Cardiac fibroblast (primary cell): Measurements from ENCODE around the gene ENDOV.

Experiments used
- DNase-seq, 2 donors: peaks; one replicate each; pipeline versions ENCODE4 v3.0.0 to v3.0.0-alpha.2; 2010; ENCODE audit warnings: low read depth in 2 of 2
- H3K4me3 ChIP-seq, 2 donors: replicated peaks in 1 of 2; 1 replicate in 1 of 2; 2 replicates in 1 of 2; pipeline ENCODE4 v1.5.1; 2011; ENCODE audit warnings: low read depth in 2 of 2, low read length in 2 of 2, mild to moderate bottlenecking in 2 of 2, moderate library complexity in 1 of 2
- TF ChIP-seq, protein P1 (sequence below): IDR thresholded peaks from one replicate; pipeline ENCODE4 v1.5.1; 2011; ENCODE audit warnings: low read depth, mild to moderate bottlenecking, low read length, inconsistent platforms

Gene ENDOV

DNA sequence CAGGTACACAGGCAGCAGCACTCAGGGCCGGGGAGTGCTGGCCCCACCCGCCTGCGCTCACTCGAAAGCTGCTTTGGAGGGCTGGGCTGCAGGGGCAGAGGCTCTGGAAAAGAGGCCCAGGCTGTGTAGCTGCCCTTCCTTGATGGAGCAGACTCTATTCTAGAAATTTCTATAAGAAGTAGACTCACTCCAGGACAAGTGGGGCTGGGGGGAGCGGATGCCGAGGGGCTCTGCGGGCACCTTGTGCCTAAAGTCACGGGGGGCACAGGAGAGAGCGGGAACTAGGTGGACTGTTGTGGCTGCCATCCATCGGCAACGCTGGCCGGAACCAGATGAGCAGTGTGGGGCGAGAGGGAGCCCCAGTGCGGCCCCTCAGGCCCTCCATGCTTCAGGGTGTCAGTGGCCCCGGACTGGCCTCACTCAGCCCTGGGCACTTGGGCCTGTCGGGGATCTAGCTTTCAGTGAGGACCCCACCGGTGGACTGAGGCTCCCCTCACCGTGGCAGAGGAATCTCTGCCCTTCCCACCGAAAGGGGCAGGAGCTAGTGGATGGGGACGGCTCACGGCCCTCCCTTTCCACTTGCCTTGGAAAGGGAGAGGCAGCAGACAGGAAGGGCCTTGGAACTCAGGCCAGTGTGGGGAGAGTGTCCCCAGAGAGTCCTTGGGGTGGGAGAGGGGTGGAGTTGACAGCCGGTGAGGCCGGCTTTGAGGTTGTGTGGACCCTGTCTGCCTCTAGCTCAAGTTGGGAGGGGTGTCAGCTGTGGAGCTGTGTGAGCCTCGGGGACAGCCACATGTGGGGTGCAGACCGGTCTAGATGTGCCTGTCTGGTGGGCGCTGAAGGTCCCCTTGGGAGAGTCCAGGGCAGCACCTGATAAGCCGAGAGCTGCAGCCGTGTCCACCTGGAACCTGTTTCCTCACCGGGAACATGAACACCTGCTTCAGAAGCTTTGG is 16.6 kb downstream of the ENDOV start:
- no peak for DNase-seq
- no peak overlapping the region for H3K4me3 ChIP-seq
- TF ChIP-seq, protein P1, sequence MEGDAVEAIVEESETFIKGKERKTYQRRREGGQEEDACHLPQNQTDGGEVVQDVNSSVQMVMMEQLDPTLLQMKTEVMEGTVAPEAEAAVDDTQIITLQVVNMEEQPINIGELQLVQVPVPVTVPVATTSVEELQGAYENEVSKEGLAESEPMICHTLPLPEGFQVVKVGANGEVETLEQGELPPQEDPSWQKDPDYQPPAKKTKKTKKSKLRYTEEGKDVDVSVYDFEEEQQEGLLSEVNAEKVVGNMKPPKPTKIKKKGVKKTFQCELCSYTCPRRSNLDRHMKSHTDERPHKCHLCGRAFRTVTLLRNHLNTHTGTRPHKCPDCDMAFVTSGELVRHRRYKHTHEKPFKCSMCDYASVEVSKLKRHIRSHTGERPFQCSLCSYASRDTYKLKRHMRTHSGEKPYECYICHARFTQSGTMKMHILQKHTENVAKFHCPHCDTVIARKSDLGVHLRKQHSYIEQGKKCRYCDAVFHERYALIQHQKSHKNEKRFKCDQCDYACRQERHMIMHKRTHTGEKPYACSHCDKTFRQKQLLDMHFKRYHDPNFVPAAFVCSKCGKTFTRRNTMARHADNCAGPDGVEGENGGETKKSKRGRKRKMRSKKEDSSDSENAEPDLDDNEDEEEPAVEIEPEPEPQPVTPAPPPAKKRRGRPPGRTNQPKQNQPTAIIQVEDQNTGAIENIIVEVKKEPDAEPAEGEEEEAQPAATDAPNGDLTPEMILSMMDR: no peak

DNA sequence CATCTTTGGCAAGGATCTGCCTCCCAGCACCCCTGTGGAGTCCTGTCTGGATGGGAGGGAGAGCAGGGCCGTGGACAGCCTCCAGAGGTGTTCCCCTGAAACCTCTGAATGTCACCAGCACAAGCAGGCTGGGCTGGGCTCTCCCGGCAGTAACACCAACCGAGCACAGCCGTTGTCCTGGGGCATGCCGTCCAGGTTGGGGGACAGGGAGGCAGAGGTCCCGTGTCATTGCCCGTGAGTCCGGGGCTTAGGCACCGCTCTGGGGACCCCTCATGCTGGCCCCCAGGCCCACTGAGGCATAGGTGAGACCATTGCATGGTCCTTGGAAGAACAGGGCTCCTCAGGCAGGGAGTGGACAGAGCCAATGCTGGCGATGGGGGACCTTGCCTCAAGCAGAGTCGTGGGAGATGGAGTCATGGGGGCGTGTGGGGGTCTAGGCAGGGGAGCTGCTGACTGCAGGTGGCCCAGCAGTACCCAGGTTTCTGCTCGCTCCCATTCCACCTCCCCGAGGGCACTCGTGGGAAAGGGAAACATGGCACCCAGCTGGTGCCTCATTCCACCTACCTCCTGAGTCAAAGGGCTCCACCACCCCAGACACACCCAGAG is 17.5 kb downstream of the ENDOV start:
- TF ChIP-seq, protein P1: no peak
- no peak for DNase-seq
- H3K4me3 ChIP-seq: no peak overlapping the region

DNA sequence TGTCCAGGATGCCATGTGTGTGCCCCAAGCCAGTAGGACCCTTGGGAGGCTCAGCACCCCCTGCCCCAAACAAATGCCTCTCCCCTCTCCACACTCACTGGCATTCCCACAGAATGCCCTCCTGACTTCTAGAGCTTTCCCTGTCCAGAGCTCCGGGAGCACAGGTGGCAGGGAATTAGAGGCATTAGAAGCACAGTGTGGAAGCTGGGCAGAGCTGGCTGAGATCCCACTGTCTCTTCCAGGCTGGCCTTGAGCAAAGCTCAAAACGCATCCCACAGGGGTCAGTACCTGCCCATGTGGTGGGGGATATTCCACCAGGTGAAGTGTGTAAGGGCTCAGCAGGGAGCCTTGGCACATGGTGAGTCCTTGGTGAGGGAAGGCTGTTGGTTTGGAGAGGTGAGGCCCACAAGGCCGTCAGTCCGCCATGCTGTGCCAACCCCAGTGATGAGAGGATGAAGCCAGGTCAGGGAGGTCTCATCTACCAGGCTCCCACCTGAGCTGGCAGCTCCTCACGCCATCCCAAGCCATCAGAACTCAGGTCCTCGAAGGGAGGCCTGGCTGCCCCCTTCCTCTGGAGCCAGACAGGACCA is 18.1 kb downstream of the ENDOV start:
- no peak overlapping the region for H3K4me3 ChIP-seq
- DNase-seq: no peak
- TF ChIP-seq, protein P1: no peak

DNA sequence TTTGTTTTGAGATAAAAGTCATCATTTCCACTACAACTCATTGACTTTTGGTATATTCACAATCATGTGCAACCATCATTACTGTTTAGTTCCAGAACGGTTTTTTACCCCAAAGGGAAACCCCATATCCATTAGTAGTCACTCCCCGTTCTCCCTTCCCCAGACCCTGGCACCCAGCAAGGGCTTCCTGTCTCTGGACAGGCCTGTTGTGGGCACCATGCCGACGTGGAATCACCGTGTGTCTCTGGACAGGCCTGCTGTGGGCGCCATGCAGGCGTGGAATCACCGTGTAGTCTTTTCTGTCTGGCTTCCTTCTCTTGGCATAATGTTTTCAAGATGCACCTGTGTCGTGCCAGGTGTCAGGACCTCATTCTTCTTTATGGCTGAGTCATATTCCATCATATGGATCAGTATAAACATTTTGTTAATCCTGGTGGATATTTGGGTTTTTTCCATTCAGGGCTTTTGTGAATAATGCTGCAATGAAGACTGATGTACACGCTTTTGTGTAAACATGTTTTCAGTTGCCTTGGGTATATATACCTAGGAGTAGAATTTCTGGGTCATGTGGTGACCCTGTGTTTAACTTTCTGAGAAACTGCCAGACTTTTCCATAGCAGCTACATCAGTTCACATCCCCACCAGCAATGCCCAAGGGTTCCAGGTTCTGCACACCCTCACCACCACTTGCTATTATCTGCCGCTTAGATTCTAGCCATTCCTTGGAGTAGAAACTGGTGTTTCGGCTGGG is 19.1 kb downstream of the ENDOV start:
- no peak for DNase-seq
- TF ChIP-seq, protein P1: no peak

DNA sequence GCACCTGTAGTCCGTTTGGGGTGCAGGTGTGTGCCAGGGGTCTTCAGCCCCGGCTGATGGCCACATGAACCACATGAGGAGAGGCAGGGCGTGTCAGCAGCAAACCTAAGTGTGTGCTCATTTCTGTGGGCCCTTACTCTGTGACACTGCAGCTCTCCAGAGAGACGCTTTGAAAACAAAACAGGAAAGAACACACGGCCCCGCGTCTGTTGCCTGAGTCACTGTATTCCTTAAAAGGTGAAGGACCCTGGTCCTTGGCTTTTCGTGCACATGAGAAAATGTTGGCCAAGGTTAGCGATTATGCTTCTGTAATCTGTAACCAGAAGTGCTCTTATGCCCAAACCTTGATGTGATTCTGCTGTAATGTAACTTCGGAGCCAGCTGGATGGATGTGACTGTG is 22.6 kb downstream of the ENDOV start:
- TF ChIP-seq, protein P1: no peak
- no peak for DNase-seq
- no peak overlapping the region for H3K4me3 ChIP-seq

More for the DNA sequence above, 19.1 kb downstream of the ENDOV start:
- H3K4me3 ChIP-seq: no peak overlapping the region

DNA sequence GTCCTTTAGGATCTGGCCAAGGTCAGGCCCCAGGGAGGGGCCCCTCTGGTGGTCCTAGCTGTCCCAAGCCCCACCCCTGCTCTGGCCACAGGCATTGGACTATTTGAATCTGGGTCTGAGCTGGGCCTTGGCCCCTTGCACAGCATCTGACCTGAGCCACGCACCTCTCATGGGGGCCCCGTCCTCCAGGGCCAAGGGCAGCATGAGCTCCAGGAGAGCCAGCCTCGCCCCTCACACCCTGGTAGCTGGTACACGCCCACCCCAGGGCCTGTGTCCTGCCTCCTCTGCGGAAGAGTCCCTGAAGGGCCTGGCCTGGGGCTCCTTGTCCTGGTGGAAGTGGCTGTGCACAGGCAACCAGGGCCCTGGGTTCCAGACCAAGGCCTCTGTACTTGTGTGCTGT is 23.8 kb downstream of the ENDOV start:
- TF ChIP-seq, protein P1: no peak
- no peak overlapping the region for H3K4me3 ChIP-seq
- no peak for DNase-seq
